Raji (cell line): ENCODE data around the gene C1orf116.

ENCODE experiments used
- POLR2A ChIP-seq: IDR thresholded peaks from 2 replicates; pipeline ENCODE4 v1.6.1; 2011; ENCODE audit warnings: low read depth, low read length, control low read depth; ENCODE audit not compliant: insufficient read depth

C1orf116 gene

GRCh38 chr1:206974140-206974539 is 58.4 kb downstream of the C1orf116 start:
- TF ChIP-seq POLR2A, result no peak

- TF ChIP-seq POLR2A, result no peak
Observed at GRCh38 chr1:206972728-206973127, 59.8 kb downstream of the C1orf116 start.

DNA sequence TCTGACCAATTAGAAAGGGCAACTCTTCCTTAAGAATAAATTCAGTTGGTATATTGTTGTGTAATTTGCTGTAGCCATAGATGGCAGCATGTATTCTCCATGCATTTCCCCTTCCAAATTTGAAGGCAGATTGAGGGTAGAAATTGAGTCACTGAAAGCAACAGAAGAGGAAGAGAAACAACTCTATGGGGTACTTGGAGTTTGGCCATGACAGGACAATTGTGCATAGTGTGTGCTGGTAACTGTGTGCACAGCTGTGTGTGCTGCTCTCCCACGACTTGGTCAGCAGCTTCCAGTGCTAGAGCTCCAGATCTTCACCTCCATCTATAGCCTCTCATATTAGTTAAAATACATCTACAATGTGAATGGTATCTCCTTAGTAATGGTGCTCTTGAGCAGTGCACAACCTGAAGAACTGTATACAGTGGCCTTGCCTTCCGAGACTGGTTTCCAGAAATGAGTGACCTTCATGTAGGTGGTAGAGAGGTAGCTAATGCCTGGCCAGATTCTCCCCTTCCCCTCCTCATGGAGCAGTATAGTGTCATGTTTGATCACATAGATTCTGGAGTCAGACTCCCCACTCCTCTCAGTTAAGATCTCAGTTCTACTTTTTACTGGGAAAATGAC is 61.4 kb downstream of the C1orf116 start:
- no peak for TF ChIP-seq POLR2A

DNA sequence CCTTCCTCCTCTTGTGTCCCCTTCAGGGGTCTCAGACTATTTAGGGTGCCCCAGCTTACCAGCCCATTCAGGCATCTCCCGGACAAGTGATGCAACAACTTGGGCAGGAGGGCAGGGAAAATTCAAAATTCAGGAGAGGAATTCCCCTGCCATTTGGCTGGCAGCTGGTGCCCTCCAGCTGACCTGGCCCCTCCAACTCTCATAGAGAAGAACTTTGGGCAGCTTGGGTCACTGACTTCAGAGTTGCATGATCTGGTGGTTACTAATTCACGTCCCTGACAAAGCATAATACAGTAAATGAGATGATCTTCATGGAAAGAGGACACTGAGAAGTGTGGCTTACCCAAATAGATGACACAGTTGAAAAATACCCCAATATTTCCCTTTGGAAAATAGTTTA is 62.1 kb downstream of the C1orf116 start, which contains the start of gene FCAMR:
Gene FCAMR, minus strand, starts transcription at position 15 of the 400 bp plus-strand sequence. CDS start 335 bp downstream, outside the sequence.
- no peak for TF ChIP-seq POLR2A

- no peak for TF ChIP-seq POLR2A
Observed at GRCh38 chr1:206969090-206969489, 63.5 kb downstream of the C1orf116 start.
